ENCODE measurements around the gene CLCA1.

The CLCA1 gene

DNA sequence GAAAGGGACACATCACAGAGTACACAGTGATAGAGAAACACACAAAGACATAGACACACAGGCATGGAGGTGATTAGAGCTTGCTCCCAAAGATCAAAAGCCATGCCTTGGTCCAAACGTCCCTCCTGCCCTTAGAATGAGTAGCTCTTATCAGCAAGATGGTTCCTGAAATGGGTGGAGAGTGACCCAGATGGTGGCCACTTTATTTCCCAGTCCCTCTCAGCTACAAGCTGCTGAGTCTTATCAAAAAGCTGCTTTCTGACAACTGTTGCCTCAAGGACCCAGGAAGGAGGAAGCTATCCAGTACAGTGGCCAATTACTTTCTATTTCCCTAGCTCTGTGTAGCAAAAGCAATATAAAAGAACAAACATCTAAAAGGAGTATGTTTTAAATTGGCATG is 7.7 kb upstream of the CLCA1 start:
- no peak for DNase-seq (ENCODE audit: low read depth)
- TF ChIP-seq, protein P1, sequence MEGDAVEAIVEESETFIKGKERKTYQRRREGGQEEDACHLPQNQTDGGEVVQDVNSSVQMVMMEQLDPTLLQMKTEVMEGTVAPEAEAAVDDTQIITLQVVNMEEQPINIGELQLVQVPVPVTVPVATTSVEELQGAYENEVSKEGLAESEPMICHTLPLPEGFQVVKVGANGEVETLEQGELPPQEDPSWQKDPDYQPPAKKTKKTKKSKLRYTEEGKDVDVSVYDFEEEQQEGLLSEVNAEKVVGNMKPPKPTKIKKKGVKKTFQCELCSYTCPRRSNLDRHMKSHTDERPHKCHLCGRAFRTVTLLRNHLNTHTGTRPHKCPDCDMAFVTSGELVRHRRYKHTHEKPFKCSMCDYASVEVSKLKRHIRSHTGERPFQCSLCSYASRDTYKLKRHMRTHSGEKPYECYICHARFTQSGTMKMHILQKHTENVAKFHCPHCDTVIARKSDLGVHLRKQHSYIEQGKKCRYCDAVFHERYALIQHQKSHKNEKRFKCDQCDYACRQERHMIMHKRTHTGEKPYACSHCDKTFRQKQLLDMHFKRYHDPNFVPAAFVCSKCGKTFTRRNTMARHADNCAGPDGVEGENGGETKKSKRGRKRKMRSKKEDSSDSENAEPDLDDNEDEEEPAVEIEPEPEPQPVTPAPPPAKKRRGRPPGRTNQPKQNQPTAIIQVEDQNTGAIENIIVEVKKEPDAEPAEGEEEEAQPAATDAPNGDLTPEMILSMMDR (IDR thresholded peaks at IDR 0.05; ENCODE audit: control insufficient read depth, insufficient read depth, low read depth, low read length, missing control alignments): no peak

DNA sequence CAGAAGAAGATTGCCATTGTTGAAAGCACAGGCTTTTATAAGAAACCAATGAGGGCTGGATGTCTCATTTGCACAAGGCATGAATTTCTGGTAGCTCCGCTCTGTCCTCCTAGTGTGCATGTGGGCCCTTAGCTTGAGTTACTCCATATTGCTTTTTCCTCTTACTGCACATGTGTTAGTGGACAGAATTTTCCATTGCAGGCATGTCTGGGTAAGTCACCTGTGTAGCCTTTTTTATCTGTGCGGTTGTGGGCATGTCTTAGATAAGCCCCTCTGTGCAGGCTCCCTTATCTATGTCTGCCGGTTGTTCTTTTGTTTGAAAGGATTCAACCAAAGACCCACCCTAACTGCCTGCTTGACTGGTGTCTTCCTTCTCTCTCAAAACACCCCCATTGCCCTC is 7.2 kb upstream of the CLCA1 start:
- TF ChIP-seq, protein P1 (IDR thresholded peaks at IDR 0.05; ENCODE audit: control insufficient read depth, insufficient read depth, low read depth, low read length, missing control alignments): no peak
- DNase-seq (ENCODE audit: low read depth): no peak
- no peak overlapping the region for H3K4me3 ChIP-seq (ENCODE audit: control insufficient read depth, low read depth, low read length)

More for the DNA sequence above, 7.7 kb upstream of the CLCA1 start:
- no peak overlapping the region for H3K4me3 ChIP-seq (ENCODE audit: control insufficient read depth, low read depth, low read length)

DNA sequence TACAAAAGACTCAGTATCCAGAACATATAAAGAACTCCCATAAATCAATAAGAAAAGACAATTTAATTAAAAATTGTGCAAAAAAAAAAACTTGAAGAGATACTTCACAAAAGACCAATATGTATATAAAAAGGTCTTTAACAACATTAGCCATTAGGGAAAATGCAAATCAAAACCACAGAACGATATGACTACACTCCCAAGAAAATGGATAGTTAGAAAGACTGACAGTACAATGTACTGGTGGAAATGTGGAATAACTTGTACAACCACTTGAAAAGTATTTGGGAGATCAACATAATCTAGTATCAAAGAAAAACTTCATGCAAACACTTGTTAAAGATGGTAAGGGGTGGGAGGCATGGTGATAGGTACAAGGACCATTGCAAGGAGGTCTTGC is 3.9 kb upstream of the CLCA1 start:
- TF ChIP-seq, protein P1 (IDR thresholded peaks at IDR 0.05; ENCODE audit: control insufficient read depth, insufficient read depth, low read depth, low read length, missing control alignments): no peak
- DNase-seq (ENCODE audit: low read depth): no peak
- H3K4me3 ChIP-seq (ENCODE audit: control insufficient read depth, low read depth, low read length): no peak overlapping the region

DNA sequence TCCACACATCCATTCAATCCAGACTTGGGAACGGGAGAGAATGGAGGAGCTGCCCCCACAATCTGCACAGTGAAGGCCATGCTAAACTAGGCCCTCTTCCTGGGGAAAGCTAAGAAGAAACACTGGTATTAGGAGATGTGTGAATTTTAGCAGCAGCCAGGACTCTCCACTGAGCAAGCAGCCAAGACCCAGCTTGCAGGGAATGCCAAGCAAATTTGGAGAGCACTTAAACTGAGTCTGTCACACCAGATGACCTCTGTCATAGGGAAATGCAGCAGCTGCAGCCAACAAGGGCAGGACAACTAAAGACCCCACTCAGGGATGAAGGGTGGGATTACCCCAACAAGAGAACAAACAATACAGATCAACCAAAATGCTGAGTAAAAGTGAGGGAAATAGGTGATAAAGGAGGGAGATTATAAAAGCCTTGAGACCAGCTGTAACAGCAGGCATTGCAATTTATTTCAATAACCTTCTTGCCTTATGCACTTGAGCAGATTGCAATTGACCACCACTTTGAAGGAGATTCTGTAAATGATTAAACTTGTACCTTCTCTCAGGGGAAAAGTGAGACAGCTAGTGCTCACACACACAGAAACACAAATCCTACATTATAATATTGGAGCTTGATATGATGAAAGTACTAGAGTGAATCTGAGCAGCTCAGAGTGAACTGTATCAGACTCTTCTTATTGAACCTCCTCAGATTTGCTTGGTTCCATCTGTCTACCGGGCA is 2.5 kb upstream of the CLCA1 start:
- TF ChIP-seq, protein P1 (IDR thresholded peaks at IDR 0.05; ENCODE audit: control insufficient read depth, insufficient read depth, low read depth, low read length, missing control alignments): no peak
- no peak overlapping the region for H3K4me3 ChIP-seq (ENCODE audit: control insufficient read depth, low read depth, low read length)
- no peak for DNase-seq (ENCODE audit: low read depth)

DNA sequence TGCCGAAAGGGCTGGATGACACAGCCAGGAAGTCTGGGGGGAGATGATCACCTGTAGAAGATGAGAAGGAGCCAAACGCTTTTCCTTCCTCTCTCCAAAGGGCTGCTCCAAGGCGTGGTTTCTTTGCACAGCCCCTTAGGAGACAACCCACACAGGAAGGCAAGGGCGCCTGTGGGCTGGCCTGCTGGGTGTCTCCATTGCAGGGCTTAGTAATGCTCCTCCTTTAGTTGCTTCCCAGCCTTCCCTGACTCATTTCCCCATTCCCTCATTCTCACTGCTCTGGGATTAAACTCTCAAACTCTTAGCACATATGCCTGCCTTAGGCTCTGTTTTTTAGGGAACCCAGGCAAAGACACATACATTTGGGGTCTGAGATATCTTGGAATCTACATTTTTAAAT is 1.7 kb upstream of the CLCA1 start:
- TF ChIP-seq, protein P1 (IDR thresholded peaks at IDR 0.05; ENCODE audit: control insufficient read depth, insufficient read depth, low read depth, low read length, missing control alignments): no peak
- no peak for DNase-seq (ENCODE audit: low read depth)
- H3K4me3 ChIP-seq (ENCODE audit: control insufficient read depth, low read depth, low read length): no peak overlapping the region

DNA sequence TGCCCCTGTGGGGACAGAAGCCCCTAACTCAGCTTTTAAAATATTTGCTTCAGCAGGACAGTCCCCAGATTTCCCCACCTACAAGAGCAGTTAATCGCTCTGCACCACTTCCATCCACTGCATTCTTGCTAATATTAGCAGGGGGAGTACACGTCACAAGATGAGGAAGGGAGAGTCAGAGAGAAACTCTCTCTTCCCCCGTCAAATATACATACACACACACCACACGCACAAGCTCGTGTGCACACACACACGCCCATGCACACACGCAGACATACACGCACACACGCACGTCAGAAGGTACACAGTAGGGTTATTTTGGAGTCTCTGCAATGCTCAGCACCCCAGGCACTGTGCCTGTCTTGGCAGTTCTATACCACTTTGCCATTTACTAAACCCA is 2.1 kb downstream of the CLCA1 start:
- H3K4me3 ChIP-seq (ENCODE audit: control insufficient read depth, low read depth, low read length): no peak overlapping the region
- no peak for DNase-seq (ENCODE audit: low read depth)
- TF ChIP-seq, protein P1 (IDR thresholded peaks at IDR 0.05; ENCODE audit: control insufficient read depth, insufficient read depth, low read depth, low read length, missing control alignments): no peak
